ENCODE data around the gene CCDC116.

DNA sequence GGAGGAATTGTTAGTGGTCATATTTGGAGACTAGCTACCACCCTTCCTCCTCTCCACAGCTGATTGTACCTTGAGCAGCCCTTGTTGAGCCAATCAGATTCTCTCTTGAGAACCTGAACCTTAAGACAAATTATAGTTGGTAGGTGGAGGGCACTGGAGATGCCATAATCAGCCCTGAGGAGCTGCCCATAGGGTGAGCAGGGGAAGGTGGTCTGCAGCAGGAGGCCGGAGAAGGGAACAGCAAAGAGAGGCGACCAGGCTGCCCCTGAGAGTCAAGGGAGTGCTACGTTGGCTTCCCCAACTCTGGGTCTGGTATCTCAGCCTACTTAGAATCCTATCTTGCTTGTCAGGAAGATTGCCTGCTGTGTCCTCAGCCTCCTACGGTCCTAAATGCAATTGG is 6.8 kb downstream of the CCDC116 start:
- TF ChIP-seq, protein P1, sequence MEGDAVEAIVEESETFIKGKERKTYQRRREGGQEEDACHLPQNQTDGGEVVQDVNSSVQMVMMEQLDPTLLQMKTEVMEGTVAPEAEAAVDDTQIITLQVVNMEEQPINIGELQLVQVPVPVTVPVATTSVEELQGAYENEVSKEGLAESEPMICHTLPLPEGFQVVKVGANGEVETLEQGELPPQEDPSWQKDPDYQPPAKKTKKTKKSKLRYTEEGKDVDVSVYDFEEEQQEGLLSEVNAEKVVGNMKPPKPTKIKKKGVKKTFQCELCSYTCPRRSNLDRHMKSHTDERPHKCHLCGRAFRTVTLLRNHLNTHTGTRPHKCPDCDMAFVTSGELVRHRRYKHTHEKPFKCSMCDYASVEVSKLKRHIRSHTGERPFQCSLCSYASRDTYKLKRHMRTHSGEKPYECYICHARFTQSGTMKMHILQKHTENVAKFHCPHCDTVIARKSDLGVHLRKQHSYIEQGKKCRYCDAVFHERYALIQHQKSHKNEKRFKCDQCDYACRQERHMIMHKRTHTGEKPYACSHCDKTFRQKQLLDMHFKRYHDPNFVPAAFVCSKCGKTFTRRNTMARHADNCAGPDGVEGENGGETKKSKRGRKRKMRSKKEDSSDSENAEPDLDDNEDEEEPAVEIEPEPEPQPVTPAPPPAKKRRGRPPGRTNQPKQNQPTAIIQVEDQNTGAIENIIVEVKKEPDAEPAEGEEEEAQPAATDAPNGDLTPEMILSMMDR (IDR thresholded peaks at IDR 0.05) = no peak
- no peak for TF ChIP-seq EZH2 (IDR thresholded peaks at IDR 0.05)
